CD4-positive, alpha-beta T cell treated with Interferon gamma for 1 hour (primary cell): ENCODE data around the gene KLHL14.
"Not testable (repeated sequence)": the region's sequence is repeated elsewhere in the genome, so short reads cannot be mapped to it uniquely, and the experiment has no call there.

Source experiments
- DNase-seq: peaks from one replicate; pipeline ENCODE4 v3.0.0-alpha.2; 2020

Gene KLHL14

GRCh38 chr18:32714571-32715148 lies 58.2 kb downstream of the KLHL14 start:
- peak; percentile 1 for DNase-seq

- no peak for DNase-seq
Observed at GRCh38 chr18:32712860-32713259, 60.0 kb downstream of the KLHL14 start.

- no peak for DNase-seq
Observed at GRCh38 chr18:32711862-32712261, 61.0 kb downstream of the KLHL14 start.

DNA sequence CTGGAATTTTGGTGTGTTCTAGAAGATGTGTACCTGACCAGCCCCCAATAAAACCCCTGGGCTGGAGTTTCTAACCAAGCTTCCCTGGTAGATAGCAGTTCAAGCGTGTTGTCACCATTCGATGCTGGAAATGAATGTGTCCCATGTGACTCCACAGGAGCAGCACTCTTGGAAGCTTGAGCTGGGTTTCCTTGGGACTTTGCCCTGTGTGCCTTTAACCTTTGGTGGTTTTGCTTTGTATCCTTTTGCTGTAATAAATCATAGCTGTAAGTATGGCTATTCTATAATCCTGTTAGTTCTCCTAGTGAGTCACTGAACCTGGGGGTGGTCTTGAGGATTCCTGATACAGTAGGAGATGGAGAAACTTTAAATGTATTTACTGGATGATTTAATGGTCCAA lies 65.2 kb downstream of the KLHL14 start:
- no peak for DNase-seq

DNA sequence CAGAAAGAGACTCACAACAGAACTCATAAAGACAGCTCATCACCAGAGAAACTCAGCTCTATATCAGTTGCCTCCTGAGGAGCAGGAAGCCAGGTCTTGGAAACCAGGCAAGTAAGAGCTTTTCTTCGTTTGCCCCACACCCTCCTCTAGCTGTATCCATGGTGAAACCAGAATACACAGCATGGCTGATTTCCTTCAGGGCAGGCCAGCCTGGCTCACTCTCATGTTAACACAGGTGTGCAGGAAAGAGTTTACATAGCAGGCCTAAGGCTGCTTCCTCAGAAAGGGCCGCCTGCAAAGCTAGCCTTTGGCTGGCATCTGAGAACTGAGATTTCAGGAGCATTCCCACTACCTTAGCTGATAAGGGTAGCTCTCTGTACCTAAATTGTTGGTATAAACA lies 65.7 kb downstream of the KLHL14 start:
- DNase-seq, result no peak

- DNase-seq, result no peak
Observed at GRCh38 chr18:32701313-32701712, 71.5 kb downstream of the KLHL14 start.

- no peak for DNase-seq
Observed at GRCh38 chr18:32698153-32698552, 74.7 kb downstream of the KLHL14 start.

GRCh38 chr18:32696376-32696775 lies 76.4 kb downstream of the KLHL14 start:
- DNase-seq, result no peak

- DNase-seq, result no peak
Observed at GRCh38 chr18:32695534-32695933, 77.3 kb downstream of the KLHL14 start.

DNA sequence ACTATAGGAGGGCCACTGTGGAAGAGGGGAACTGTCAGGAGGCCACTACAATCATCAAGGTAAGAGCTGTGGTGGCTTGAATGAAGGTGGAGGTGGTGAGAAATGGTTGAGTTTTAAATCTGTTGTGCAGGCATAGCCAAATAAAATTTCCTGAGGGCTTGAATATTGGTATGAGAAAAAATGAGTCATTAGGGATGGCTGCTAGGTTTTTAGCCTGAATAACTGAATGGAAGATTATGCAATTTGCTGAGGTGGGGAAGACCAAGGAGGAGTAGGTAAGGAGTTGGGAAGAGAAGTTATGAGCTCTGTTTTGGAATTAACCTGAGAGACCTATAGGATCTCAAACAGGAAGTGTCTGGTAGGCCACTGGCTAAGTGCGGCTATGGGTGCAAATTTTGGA lies 84.0 kb downstream of the KLHL14 start:
- DNase-seq, result no peak

GRCh38 chr18:32684940-32685339 lies 87.9 kb downstream of the KLHL14 start:
- no peak for DNase-seq

- no peak for DNase-seq
Observed at GRCh38 chr18:32684096-32684495, 88.7 kb downstream of the KLHL14 start.

GRCh38 chr18:32683044-32683443 lies 89.8 kb downstream of the KLHL14 start:
- DNase-seq, result no peak

GRCh38 chr18:32677578-32677977 lies 95.2 kb downstream of the KLHL14 start:
- no peak for DNase-seq

DNA sequence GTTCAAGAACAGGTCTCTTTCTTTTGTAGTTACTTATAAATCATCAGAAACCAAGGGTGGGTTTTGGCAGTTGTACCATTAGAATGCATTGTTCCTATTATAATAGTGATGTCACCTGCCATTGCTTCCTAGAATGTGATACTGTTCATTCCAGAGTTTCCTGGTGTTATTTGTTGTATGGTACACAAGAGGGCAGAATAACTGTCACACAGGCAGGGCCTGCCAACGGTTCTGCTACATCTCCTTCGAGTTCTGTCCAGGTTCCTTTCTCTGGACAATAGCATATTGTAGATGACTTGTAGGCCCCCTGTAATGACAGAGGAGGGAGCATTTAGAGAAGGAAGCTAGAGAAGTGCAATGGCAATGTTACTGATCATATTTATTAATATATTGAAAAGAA lies 98.3 kb downstream of the KLHL14 start:
- DNase-seq, result no peak

- DNase-seq, result no peak
Observed at GRCh38 chr18:32672398-32672797, 100.4 kb downstream of the KLHL14 start.

DNA sequence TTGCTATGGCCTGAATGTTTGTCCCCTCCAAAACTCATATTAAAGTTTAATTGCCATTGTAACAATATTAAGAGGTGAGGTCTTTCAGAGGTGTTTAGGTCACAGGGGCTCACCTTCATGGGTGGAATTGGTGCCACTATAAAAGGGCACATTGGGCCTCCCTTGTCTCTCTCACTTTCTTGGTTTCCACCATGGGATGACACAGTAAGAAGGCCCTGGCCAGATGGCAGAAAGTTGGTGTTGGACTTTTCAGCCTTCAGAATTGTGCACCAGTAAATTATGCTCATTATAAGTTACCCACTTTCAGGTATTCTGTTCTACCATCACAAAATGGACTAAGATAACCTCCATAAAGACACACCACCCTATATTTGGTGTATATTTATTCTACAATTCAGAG lies 102.1 kb downstream of the KLHL14 start:
- no peak for DNase-seq

DNA sequence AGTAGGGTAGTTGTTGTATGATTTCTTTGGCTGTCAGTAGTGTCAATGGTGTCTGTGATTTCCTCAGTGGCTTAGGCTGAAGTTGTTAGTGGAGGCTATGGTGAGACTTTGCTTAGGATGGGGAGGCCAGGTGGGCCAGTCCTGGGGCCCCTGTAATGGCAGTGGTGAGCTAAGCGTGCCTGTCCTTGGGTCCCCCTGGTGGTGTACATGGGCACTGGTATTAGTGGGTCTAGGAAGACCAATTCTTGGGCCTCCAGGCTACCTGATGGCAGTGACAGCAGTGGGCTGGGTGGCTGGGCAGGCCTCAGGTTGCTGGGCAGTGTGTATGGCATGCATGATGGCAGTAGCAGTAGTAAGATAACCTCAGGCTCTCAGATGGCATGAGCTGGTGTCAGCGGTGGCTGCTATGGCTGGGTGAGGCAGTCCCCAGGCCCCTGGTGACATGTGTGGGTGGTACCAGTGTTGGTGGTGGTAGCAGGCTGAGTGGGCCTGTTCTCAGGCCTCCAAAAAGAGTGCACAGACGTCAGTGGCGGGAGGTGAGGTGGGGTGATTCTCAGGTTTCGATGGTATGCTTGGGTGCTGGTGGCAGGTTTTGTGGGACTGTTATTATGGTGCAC lies 103.2 kb downstream of the KLHL14 start:
- no peak for DNase-seq

GRCh38 chr18:32668956-32669355 lies 103.9 kb downstream of the KLHL14 start:
- no peak for DNase-seq

GRCh38 chr18:32661486-32662299 lies 111.1 kb downstream of the KLHL14 start:
- no peak for DNase-seq

DNA sequence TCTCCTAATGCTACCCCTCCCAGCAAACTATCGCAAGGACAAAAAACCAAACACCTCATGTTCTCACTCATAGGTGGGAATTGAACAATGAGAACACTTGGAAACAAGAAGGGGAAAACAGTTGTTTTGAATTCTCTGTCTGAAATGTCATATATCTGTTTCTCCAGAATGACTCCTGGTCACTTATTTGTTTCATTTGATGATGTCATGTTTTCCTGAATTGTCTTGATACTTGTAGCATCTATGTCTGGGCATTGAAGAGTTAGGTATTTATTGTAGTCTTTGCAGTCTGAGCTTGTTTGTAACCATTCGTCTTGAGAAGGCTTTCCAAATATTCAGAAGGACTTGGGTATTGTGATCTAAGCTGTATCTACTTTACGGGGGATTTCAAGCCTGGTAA lies 118.3 kb downstream of the KLHL14 start:
- not testable (repeated sequence) for DNase-seq

- not testable (repeated sequence) for DNase-seq
Observed at GRCh38 chr18:32637659-32638058, 135.2 kb downstream of the KLHL14 start.

GRCh38 chr18:32637226-32637625 lies 135.6 kb downstream of the KLHL14 start:
- DNase-seq, result no peak

DNA sequence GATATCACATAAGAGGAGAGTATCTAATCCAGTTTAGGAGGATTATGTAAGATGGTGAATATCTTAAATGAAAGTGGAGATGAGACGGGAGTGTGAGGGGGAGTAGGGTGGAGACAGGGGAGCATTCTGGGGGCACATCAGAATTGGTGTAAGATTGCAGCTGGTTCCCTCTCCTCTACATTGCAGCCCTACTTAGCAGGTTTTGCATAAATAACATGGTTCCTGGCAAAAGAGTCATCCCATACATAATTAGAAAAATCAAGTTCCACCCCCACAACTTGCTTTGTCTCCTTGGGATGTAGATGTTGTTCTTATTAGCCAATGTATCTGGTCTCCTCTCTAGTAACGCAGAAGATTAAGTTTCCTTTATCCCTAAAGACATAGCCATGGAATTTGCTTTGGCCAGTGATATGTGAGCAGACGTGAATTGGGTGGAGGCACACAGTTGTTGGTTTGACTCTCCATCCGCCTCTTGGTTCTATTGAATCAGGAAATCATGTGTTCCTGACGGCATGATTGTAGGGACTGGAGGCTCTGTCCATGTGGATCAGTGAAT lies 137.9 kb downstream of the KLHL14 start:
- DNase-seq, result no peak
